Measurements from ENCODE around the gene COP1. TPM values are rescaled to one million over a fixed set of nuclear protein-coding genes. Genes with fewer than 3 reads are reported as not detected.

The COP1 gene
- total RNA-seq, 1 donor from 2014 or later, result 76.3 TPM

DNA sequence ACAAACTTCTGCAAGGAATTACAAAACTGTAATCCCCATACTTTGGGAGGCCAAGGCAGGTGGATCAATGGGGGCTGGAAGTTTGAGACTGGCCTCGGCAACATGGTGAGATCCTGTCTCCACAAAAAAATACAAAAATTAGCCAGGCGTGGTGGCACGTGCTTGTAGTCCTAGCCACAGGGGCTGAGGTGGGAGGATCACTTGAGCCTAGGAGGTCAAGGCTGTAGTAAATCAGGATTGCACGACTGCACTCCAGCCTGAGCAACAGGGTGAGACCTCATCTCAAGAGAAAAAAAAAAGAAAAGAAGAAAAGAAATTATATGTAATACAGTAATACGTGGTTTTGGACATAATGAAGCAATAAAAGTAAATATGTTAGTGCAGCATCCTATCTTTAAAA, 138.2 kb downstream of the COP1 start:
- DNase-seq (ENCODE audit: low spot score in 2 of 2), result no peak
- TF ChIP-seq, protein P1, sequence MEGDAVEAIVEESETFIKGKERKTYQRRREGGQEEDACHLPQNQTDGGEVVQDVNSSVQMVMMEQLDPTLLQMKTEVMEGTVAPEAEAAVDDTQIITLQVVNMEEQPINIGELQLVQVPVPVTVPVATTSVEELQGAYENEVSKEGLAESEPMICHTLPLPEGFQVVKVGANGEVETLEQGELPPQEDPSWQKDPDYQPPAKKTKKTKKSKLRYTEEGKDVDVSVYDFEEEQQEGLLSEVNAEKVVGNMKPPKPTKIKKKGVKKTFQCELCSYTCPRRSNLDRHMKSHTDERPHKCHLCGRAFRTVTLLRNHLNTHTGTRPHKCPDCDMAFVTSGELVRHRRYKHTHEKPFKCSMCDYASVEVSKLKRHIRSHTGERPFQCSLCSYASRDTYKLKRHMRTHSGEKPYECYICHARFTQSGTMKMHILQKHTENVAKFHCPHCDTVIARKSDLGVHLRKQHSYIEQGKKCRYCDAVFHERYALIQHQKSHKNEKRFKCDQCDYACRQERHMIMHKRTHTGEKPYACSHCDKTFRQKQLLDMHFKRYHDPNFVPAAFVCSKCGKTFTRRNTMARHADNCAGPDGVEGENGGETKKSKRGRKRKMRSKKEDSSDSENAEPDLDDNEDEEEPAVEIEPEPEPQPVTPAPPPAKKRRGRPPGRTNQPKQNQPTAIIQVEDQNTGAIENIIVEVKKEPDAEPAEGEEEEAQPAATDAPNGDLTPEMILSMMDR (IDR thresholded peaks at IDR 0.05), result no peak
- no peaks in the 10 kb centered on the region for H3K36me3 ChIP-seq
- H3K4me3 ChIP-seq, result no peak overlapping the region
- H3K9me3 ChIP-seq, result no peaks in the 10 kb centered on the region
- H3K27me3 ChIP-seq, result no peaks in the 10 kb centered on the region
- intact Hi-C loops (cut with DNase I), result no loop called here
- H3K27ac ChIP-seq, result no peak overlapping the region
- no peaks in the 10 kb centered on the region for H3K4me1 ChIP-seq

DNA sequence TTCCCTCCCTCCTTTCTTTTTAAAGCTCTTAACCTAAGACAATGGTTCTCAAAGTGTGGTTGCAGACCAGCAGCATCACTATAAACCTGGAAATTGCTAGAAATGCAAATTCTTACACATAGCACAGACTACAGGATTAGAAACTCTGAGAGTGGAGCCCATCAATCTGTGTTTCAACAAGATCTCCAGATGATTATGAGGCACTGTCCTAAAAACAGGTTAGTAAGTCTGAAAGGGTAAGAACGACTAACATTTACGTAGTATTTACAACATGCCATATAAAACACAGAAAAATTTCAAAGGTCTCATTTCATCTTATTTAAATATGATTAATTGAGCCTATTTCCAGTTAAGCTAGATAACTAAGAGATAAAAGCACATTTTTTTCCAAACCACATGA, 138.8 kb downstream of the COP1 start:
- H3K9me3 ChIP-seq, result no peaks in the 10 kb centered on the region
- TF ChIP-seq, protein P1 (IDR thresholded peaks at IDR 0.05), result no peak
- no peaks in the 10 kb centered on the region for H3K27me3 ChIP-seq
- no peak overlapping the region for H3K4me3 ChIP-seq
- intact Hi-C loops (cut with DNase I), result no loop called here
- no peaks in the 10 kb centered on the region for H3K36me3 ChIP-seq
- no peak for DNase-seq (ENCODE audit: low spot score in 2 of 2)
- H3K27ac ChIP-seq, result no peak overlapping the region
- H3K4me1 ChIP-seq, result no peaks in the 10 kb centered on the region

DNA sequence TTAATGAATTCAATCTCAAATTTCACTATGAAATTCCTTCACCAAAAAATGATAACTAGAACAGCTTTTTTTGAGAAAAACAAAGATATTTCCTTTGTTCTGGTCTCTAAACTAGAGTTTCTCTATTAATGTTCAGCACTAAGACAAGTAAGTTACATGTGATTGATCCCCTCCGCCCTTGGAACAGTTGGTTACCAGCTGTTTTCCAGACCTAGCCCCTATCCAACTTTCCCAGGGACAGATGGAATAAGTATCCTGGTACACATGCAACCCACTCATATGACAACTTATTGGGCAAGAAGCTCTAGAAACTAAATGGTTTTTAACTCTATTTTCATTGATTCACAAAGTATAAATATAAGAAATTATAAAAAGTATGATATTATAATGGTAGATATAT, 140.4 kb downstream of the COP1 start:
- no peak for DNase-seq (ENCODE audit: low spot score in 2 of 2)
- H3K36me3 ChIP-seq, result no peaks in the 10 kb centered on the region
- TF ChIP-seq, protein P1 (IDR thresholded peaks at IDR 0.05), result no peak
- H3K9me3 ChIP-seq, result no peaks in the 10 kb centered on the region
- H3K4me3 ChIP-seq, result no peak overlapping the region
- no peaks in the 10 kb centered on the region for H3K4me1 ChIP-seq
- H3K27ac ChIP-seq, result no peak overlapping the region
- H3K27me3 ChIP-seq, result no peaks in the 10 kb centered on the region
- intact Hi-C loops (cut with DNase I), result no loop called here

DNA sequence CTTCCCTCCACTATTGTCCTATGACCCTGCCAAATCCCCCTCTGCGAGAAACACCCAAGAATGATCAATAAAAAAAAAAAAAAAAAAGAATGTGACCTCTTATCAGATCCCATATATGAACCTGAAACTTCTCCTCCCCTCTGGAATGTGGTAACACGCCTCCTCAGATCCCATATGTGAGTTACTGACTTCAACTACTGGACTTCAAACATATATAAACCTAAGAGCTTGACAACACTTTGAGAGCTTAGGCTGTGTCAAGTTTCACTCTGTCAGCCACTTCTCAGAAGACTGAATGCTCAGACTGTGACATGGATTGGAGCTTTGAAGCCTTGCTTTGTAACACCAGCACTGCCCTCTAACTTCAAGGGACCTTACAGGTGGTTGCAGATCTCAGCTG, 148.4 kb downstream of the COP1 start:
- Histone ChIP-seq H3K27ac (no peak overlapping the region), H3K36me3 (no peaks in the 10 kb centered on the region), H3K9me3 (no peaks in the 10 kb centered on the region), H3K4me3 (no peak overlapping the region), H3K27me3 (no peaks in the 10 kb centered on the region), H3K4me1 (no peaks in the 10 kb centered on the region)
- DNase-seq (ENCODE audit: low spot score in 2 of 2), result no peak
- intact Hi-C loops (cut with DNase I), result no loop called here
- TF ChIP-seq, protein P1 (IDR thresholded peaks at IDR 0.05), result no peak

DNA sequence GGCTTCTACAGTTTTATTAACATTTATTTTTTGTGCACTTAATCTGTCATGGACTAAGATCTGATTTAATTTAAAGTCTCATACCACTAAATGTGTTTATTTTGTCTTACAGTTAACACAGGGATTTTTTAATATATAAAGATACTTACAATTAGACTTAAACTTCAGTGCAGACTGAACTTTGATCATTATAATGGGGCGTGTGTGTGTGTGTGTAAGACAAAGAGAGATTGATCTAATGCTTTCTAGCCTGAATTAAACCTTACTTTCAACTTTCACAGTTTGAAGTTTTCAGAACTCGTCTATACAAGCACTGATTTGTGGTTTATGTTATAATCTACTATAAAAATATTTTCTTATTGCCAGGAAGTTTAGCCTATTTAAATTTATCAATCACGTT, 150.8 kb downstream of the COP1 start:
- no peak overlapping the region for H3K27ac ChIP-seq
- no peak for DNase-seq (ENCODE audit: low spot score in 2 of 2)
- H3K4me1 ChIP-seq, result no peaks in the 10 kb centered on the region
- TF ChIP-seq, protein P1 (IDR thresholded peaks at IDR 0.05), result no peak
- intact Hi-C loops (cut with DNase I), result no loop called here
- no peaks in the 10 kb centered on the region for H3K27me3 ChIP-seq
- no peak overlapping the region for H3K4me3 ChIP-seq
- no peaks in the 10 kb centered on the region for H3K36me3 ChIP-seq
- H3K9me3 ChIP-seq, result no peaks in the 10 kb centered on the region

DNA sequence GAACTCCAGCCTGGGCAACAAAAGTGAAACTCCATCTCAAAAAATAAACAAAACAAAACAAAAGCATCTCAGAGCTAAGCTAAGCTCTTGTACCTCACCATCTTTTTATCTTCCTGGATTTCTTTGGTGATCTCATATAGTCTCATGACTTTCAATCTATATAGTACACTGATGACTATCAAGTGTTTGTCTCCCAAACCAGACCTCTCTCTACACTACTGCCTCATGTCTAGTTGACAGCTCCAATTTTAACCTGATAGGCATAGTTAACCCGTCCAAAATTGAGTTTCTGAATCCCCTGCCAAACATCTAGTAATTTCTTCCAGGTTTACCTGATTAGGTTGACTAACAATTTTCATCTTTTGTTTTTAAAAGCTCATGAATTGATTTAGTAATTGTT, 151.7 kb downstream of the COP1 start:
- TF ChIP-seq, protein P1 (IDR thresholded peaks at IDR 0.05), result no peak
- intact Hi-C loops (cut with DNase I), result no loop called here
- H3K36me3 ChIP-seq, result no peaks in the 10 kb centered on the region
- H3K27ac ChIP-seq, result no peak overlapping the region
- H3K9me3 ChIP-seq, result no peaks in the 10 kb centered on the region
- H3K4me3 ChIP-seq, result no peak overlapping the region
- H3K4me1 ChIP-seq, result no peaks in the 10 kb centered on the region
- DNase-seq (ENCODE audit: low spot score in 2 of 2), result no peak
- H3K27me3 ChIP-seq, result no peaks in the 10 kb centered on the region

Measured in ascending aorta (tissue), 2 donors.